Right atrium auricular region (tissue), 2 donors: ENCODE data around the gene ELFN1. TPM values are rescaled to one million over a fixed set of nuclear protein-coding genes. Genes with fewer than 3 reads are reported as not detected.

Experiments
- DNase-seq: peaks from one replicate; pipeline ENCODE4 v3.0.0-alpha.2; 2019; ENCODE audit warnings: low spot score
- H3K27ac ChIP-seq, 2 donors: fragments of 200-600 bp; sonication (generic); 1 replicate in 1 of 2; 2 replicates in 1 of 2; pipeline ENCODE4 v1.5.1; 2016 to 2019
- H3K27me3 ChIP-seq, 2 donors: fragments of 200-600 bp; sonication (generic); one replicate each; pipeline versions ENCODE4 v1.5.1 to v1.6.0; 2017 to 2019
- H3K36me3 ChIP-seq: fragments of 200-600 bp; sonication (generic); one replicate; pipeline ENCODE4 v1.5.1; 2016
- H3K4me1 ChIP-seq, 2 donors: fragments of 200-600 bp; sonication (generic); one replicate each; pipeline versions ENCODE4 v1.5.1 to v1.6.0; 2017 to 2019
- H3K4me3 ChIP-seq, 2 donors: fragments of 200-600 bp; sonication (generic); 1 replicate in 1 of 2; 2 replicates in 1 of 2; pipeline ENCODE4 v1.5.1; 2017 to 2019; ENCODE audit warnings: mild to moderate bottlenecking in 1 of 2, moderate library complexity in 1 of 2
- H3K9me3 ChIP-seq, 2 donors: fragments of 200-600 bp; sonication (generic); one replicate each; pipeline ENCODE4 v1.5.1; 2019
- CTCF ChIP-seq, 2 donors: fragments of 200-600 bp; sonication (generic); IDR thresholded peaks; one replicate each; pipeline ENCODE4 v1.5.1; 2019; ENCODE audit warnings: antibody characterized with exemption in 2 of 2
- total RNA-seq, 2 donors: library from RNA; depleted of rRNA; stranded (reverse); fragments of >200 nt; gene quantifications; one replicate each; pipeline ENCODE4 v1.1.0, GENCODE V29; 2016

The ELFN1 gene
- total RNA-seq, 2 donors from 2014 or later, result 6.5 to 15.3 TPM

- peak overlapping the region; percentile 63 to 85 for H3K27ac ChIP-seq
- peaks cover 0 to 31% of the 10 kb centered on the region in 2 donors for H3K4me1 ChIP-seq
- TF ChIP-seq CTCF (IDR thresholded peaks at IDR 0.05), result no peak
- DNase-seq, result no peak
- no peaks in the 10 kb centered on the region for H3K9me3 ChIP-seq
- no peak overlapping the region for H3K4me3 ChIP-seq
- peaks cover 4% of the 10 kb centered on the region for H3K36me3 ChIP-seq
- H3K27me3 ChIP-seq, result no peaks in the 10 kb centered on the region
Measured at GRCh38 chr7:1691601-1692514, 21.8 kb downstream of the ELFN1 start.

GRCh38 chr7:1692515-1693418 is 22.7 kb downstream of the ELFN1 start:
- H3K27ac ChIP-seq, result peak overlapping the region; percentile 63 to 85
- TF ChIP-seq CTCF (IDR thresholded peaks at IDR 0.05), result no peak
- H3K4me1 ChIP-seq, result peaks cover 0 to 31% of the 10 kb centered on the region in 2 donors
- no peaks in the 10 kb centered on the region for H3K9me3 ChIP-seq
- no peak overlapping the region for H3K4me3 ChIP-seq
- no peaks in the 10 kb centered on the region for H3K27me3 ChIP-seq
- peaks cover 4% of the 10 kb centered on the region for H3K36me3 ChIP-seq
- DNase-seq, result no peak

GRCh38 chr7:1693419-1693990 is 23.4 kb downstream of the ELFN1 start:
- DNase-seq, result no peak
- TF ChIP-seq CTCF (IDR thresholded peaks at IDR 0.05), result no peak

GRCh38 chr7:1693991-1694524 is 24.0 kb downstream of the ELFN1 start:
- H3K9me3 ChIP-seq, result no peaks in the 10 kb centered on the region
- peaks cover 4% of the 10 kb centered on the region for H3K36me3 ChIP-seq
- peaks cover 0 to 31% of the 10 kb centered on the region in 2 donors for H3K4me1 ChIP-seq
- no peak overlapping the region for H3K4me3 ChIP-seq
- no peak for TF ChIP-seq CTCF (IDR thresholded peaks at IDR 0.05)
- H3K27me3 ChIP-seq, result no peaks in the 10 kb centered on the region
- no peak for DNase-seq
- H3K27ac ChIP-seq, result peak overlapping the region; percentile 40 to 59

More at GRCh38 chr7:1693419-1693990, 23.4 kb downstream of the ELFN1 start:
- Histone ChIP-seq H3K36me3 (peaks cover 4% of the 10 kb centered on the region), H3K9me3 (no peaks in the 10 kb centered on the region), H3K4me1 (peaks cover 0 to 31% of the 10 kb centered on the region in 2 donors), H3K27me3 (no peaks in the 10 kb centered on the region), H3K27ac (peak overlapping the region; percentile 40 to 59), H3K4me3 (no peak overlapping the region)
